OCI-LY7 (cell line): ENCODE data around the gene ANKFY1.

Source experiments
- CTCF ChIP-seq: fragments of 200-600 bp; sonication (generic); conservative IDR thresholded peaks from 2 replicates; pipeline ENCODE4 v1.5.1; 2014; ENCODE audit warnings: mild to moderate bottlenecking, antibody characterized with exemption, low read length, moderate library complexity, mixed read lengths
- EZH2phosphoT487 ChIP-seq: fragments of 200-600 bp; sonication (generic); IDR thresholded peaks from 2 replicates; pipeline ENCODE4 v1.6.1; 2018; ENCODE audit warnings: low read depth, borderline replicate concordance, mild to moderate bottlenecking, mixed run types, antibody characterized with exemption, low read length, moderate library complexity, mixed read lengths

- TF ChIP-seq CTCF: no peak
- no peak for TF ChIP-seq EZH2phosphoT487
Observed at GRCh38 chr17:4276514-4276913, 12.7 kb upstream of the ANKFY1 start.
